Vagina (tissue), 2 donors: ENCODE data around the gene TTC39B. TPM values are rescaled to one million over a fixed set of nuclear protein-coding genes. Genes with fewer than 3 reads are reported as not detected.

Experiments
- DNase-seq, 2 donors: peaks; one replicate each; pipeline ENCODE4 v3.0.0-alpha.2; 2017; ENCODE audit errors: extremely low spot score in 2 of 2
- H3K27ac ChIP-seq: fragments of 200-600 bp; sonication (generic); one replicate; pipeline ENCODE4 v1.5.1; 2019
- H3K27me3 ChIP-seq: fragments of 200-600 bp; sonication (generic); one replicate; pipeline ENCODE4 v1.5.1; 2019
- H3K36me3 ChIP-seq, 2 donors: fragments of 200-600 bp; sonication (generic); one replicate each; pipeline ENCODE4 v1.5.1; 2017 to 2019
- H3K4me1 ChIP-seq: fragments of 200-600 bp; sonication (generic); one replicate; pipeline ENCODE4 v1.5.1; 2019
- H3K4me3 ChIP-seq, 2 donors: fragments of 200-600 bp; sonication (generic); 1 replicate in 1 of 2; 2 replicates in 1 of 2; pipeline ENCODE4 v1.5.1; 2016 to 2019
- H3K9me3 ChIP-seq: fragments of 200-600 bp; sonication (generic); one replicate; pipeline ENCODE4 v1.5.1; 2019
- CTCF ChIP-seq, 3 experiments: fragments of 450-650 bp in 2 of 3; fragments of 200-600 bp in 1 of 3; sonication (generic) in 1 of 3; IDR thresholded peaks; one replicate each; pipeline ENCODE4 v1.5.1; 2017 to 2019; ENCODE audit warnings: antibody characterized with exemption in 3 of 3, mild to moderate bottlenecking in 2 of 3, moderate library complexity in 2 of 3
- POLR2A ChIP-seq, 2 donors: fragments of 450-650 bp; IDR thresholded peaks; one replicate each; pipeline ENCODE4 v1.6.1; 2017; ENCODE audit warnings: antibody characterized with exemption in 2 of 2, mild to moderate bottlenecking in 2 of 2, moderate library complexity in 2 of 2
- POLR2AphosphoS5 ChIP-seq, 2 donors: sonication (generic); formaldehyde crosslinking; IDR thresholded peaks; one replicate each; pipeline ENCODE4 v1.9.0; 2017; ENCODE audit warnings: antibody characterized with exemption in 2 of 2, mild to moderate bottlenecking in 2 of 2, low read depth in 1 of 2; ENCODE audit not compliant: insufficient read depth in 1 of 2
- intact Hi-C: fragments of 100-400 bp; cut with DNase I; formaldehyde crosslinking; loops from one replicate; pipeline ENCODE4 v1.15.1; 2023
- total RNA-seq: library from RNA; depleted of rRNA; stranded (reverse); fragments of >200 nt; gene quantifications from one replicate; pipeline ENCODE4 v1.2.3, GENCODE V29; 2016

Gene TTC39B
- 13.3 TPM for total RNA-seq

- H3K36me3 ChIP-seq: no peaks in the 10 kb centered on the region
- TF ChIP-seq POLR2A (IDR thresholded peaks at IDR 0.05) (peak in 1 of 2 donors; percentile 53), POLR2AphosphoS5 (IDR thresholded peaks at IDR 0.05; ENCODE audit: insufficient read depth in 1 of 2, low read depth in 1 of 2) (peak; percentile 61 to 94), CTCF (IDR thresholded peaks at IDR 0.05) (peak in 1 of 3 experiments; percentile 23)
Observed at GRCh38 chr9:15306757-15307522, at the start of gene TTC39B. Gene TTC39B (minus strand): TSS chr9:15307216. CDS start chr9:15307125, 91 bp downstream.

GRCh38 chr9:15355669-15356068, 48.7 kb upstream of the TTC39B start:
- H3K4me1 ChIP-seq: no peaks in the 10 kb centered on the region

More at GRCh38 chr9:15306757-15307522, at the start of gene TTC39B:
- H3K27me3 ChIP-seq: no peaks in the 10 kb centered on the region
- peak within 1 kb of the TSS; percentile 86 for H3K27ac ChIP-seq
- intact Hi-C loops: no loop called here
- H3K9me3 ChIP-seq: no peaks in the 10 kb centered on the region
- H3K4me1 ChIP-seq: peaks cover 9% of the 10 kb centered on the region
- DNase-seq: peak in 1 of 2 donors; percentile 93
- peak within 1 kb of the TSS; percentile 68 to 78 for H3K4me3 ChIP-seq

GRCh38 chr9:15354713-15355112, 47.7 kb upstream of the TTC39B start:
- DNase-seq: no peak
- TF ChIP-seq POLR2AphosphoS5 (IDR thresholded peaks at IDR 0.05; ENCODE audit: insufficient read depth in 1 of 2, low read depth in 1 of 2) (no peak), CTCF (IDR thresholded peaks at IDR 0.05) (no peak), POLR2A (IDR thresholded peaks at IDR 0.05) (no peak)
- H3K4me1 ChIP-seq: no peaks in the 10 kb centered on the region
- no peaks in the 10 kb centered on the region for H3K36me3 ChIP-seq
- H3K27me3 ChIP-seq: no peaks in the 10 kb centered on the region
- H3K27ac ChIP-seq: no peak overlapping the region
- no peak overlapping the region for H3K4me3 ChIP-seq
- intact Hi-C loops: loop anchor here (10.0 kb wide), 1 partner anchor 630 kb away; the partner anchor contains the start of gene CER1
- H3K9me3 ChIP-seq: no peaks in the 10 kb centered on the region

More at GRCh38 chr9:15355669-15356068, 48.7 kb upstream of the TTC39B start:
- TF ChIP-seq CTCF (IDR thresholded peaks at IDR 0.05): no peak
- TF ChIP-seq POLR2A (IDR thresholded peaks at IDR 0.05): no peak
- TF ChIP-seq POLR2AphosphoS5 (IDR thresholded peaks at IDR 0.05; ENCODE audit: insufficient read depth in 1 of 2, low read depth in 1 of 2): no peak
- Histone ChIP-seq H3K27me3 (no peaks in the 10 kb centered on the region), H3K4me3 (no peak overlapping the region), H3K36me3 (no peaks in the 10 kb centered on the region), H3K27ac (no peak overlapping the region), H3K9me3 (no peaks in the 10 kb centered on the region)
- DNase-seq: no peak
- intact Hi-C loops: loop anchor here (10.0 kb wide), 1 partner anchor 631 kb away; the partner anchor contains the start of gene CER1

GRCh38 chr9:15353892-15354291, 46.9 kb upstream of the TTC39B start:
- TF ChIP-seq CTCF (IDR thresholded peaks at IDR 0.05) (no peak), POLR2AphosphoS5 (IDR thresholded peaks at IDR 0.05; ENCODE audit: insufficient read depth in 1 of 2, low read depth in 1 of 2) (no peak), POLR2A (IDR thresholded peaks at IDR 0.05) (no peak)
- Histone ChIP-seq H3K27ac (no peak overlapping the region), H3K36me3 (no peaks in the 10 kb centered on the region), H3K4me3 (no peak overlapping the region), H3K4me1 (no peaks in the 10 kb centered on the region), H3K27me3 (no peaks in the 10 kb centered on the region), H3K9me3 (no peaks in the 10 kb centered on the region)
- DNase-seq: no peak
- intact Hi-C loops: loop anchor here (10.0 kb wide), 1 partner anchor 629 kb away; the partner anchor contains the start of gene CER1

GRCh38 chr9:15352306-15352705, 45.3 kb upstream of the TTC39B start:
- H3K4me3 ChIP-seq: no peak overlapping the region
- DNase-seq: no peak
- H3K4me1 ChIP-seq: no peaks in the 10 kb centered on the region
- TF ChIP-seq CTCF (IDR thresholded peaks at IDR 0.05) (no peak), POLR2AphosphoS5 (IDR thresholded peaks at IDR 0.05; ENCODE audit: insufficient read depth in 1 of 2, low read depth in 1 of 2) (no peak), POLR2A (IDR thresholded peaks at IDR 0.05) (no peak)
- intact Hi-C loops: loop anchor here (10.0 kb wide), 1 partner anchor 628 kb away; the partner anchor contains the start of gene CER1
- no peaks in the 10 kb centered on the region for H3K9me3 ChIP-seq
- no peaks in the 10 kb centered on the region for H3K36me3 ChIP-seq
- H3K27ac ChIP-seq: no peak overlapping the region
- no peaks in the 10 kb centered on the region for H3K27me3 ChIP-seq
